ENCODE measurements around the gene CCNF. TPM values are rescaled to one million over a fixed set of nuclear protein-coding genes. Genes with fewer than 3 reads are reported as not detected.

CCNF gene
- total RNA-seq, 1 donor from 2014 or later = 41.6 TPM

GRCh38 chr16:2474877-2475412 is 45.7 kb downstream of the CCNF start, which contains the start of gene TBC1D24:
Gene TBC1D24 (plus strand): TSS chr16:2475127. CDS start chr16:2496149, 21,022 bp downstream.
- Mint-ChIP-seq H3K9me3 (no peaks in the 10 kb centered on the region), H3K4me3 (peak within 1 kb of the TSS; percentile 83), H3K27me3 (ENCODE audit: insufficient read depth, low read depth) (peaks cover 8% of the 10 kb centered on the region), H3K27ac (no peak within 1 kb of the TSS), H3K4me1 (peaks cover 25% of the 10 kb centered on the region), H3K36me3 (no peaks in the 10 kb centered on the region)
- peaks cover 59% of the 10 kb centered on the region for H3K27me3 ChIP-seq
- H3K9ac ChIP-seq = peak within 1 kb of the TSS; percentile 65
- peak; percentile 95 for DNase-seq (ENCODE audit: low spot score)
- H3K9me3 ChIP-seq (ENCODE audit: low read depth) = no peaks in the 10 kb centered on the region
- H4K20me1 ChIP-seq (ENCODE audit: low read depth) = peaks cover 45% of the 10 kb centered on the region
- peaks cover 38% of the 10 kb centered on the region for H3F3A ChIP-seq (ENCODE audit: low read depth)
- H3K36me3 ChIP-seq = no peaks in the 10 kb centered on the region
- no peak for TF ChIP-seq CTCF (IDR thresholded peaks at IDR 0.05)
- no peak for TF ChIP-seq EZH2phosphoT487 (IDR thresholded peaks at IDR 0.05)
- no peak for TF ChIP-seq EZH2 (IDR thresholded peaks at IDR 0.05)
- H3K4me2 ChIP-seq = peak within 1 kb of the TSS; percentile 98
- H2AFZ ChIP-seq (replicated peaks) = peak within 1 kb of the TSS; percentile 27
- no peak within 1 kb of the TSS for H3K27ac ChIP-seq
- peak within 1 kb of the TSS; percentile 97 for H3K4me3 ChIP-seq
- peaks cover 27% of the 10 kb centered on the region for H3K4me1 ChIP-seq
- peaks cover 10% of the 10 kb centered on the region for H3K79me2 ChIP-seq (ENCODE audit: low read depth)

- peak; percentile 61 for DNase-seq (ENCODE audit: low spot score)
- Mint-ChIP-seq H3K4me1 (peaks cover 18% of the 10 kb centered on the region), H3K4me3 (peak overlapping the region; percentile 80), H3K27ac (no peak overlapping the region), H3K9me3 (no peaks in the 10 kb centered on the region), H3K36me3 (no peaks in the 10 kb centered on the region), H3K27me3 (ENCODE audit: insufficient read depth, low read depth) (peaks cover under 1% of the 10 kb centered on the region)
- Histone ChIP-seq H3K79me2 (ENCODE audit: low read depth) (peaks cover 10% of the 10 kb centered on the region), H3K27ac (no peak overlapping the region), H3K9ac (no peak overlapping the region), H3K4me3 (peak overlapping the region; percentile 97), H2AFZ (replicated peaks) (no peak overlapping the region), H3F3A (ENCODE audit: low read depth) (peaks cover 30% of the 10 kb centered on the region), H3K9me3 (ENCODE audit: low read depth) (no peaks in the 10 kb centered on the region), H3K36me3 (no peaks in the 10 kb centered on the region), H4K20me1 (ENCODE audit: low read depth) (peaks cover 50% of the 10 kb centered on the region), H3K4me2 (peak overlapping the region; percentile 98), H3K4me1 (peaks cover 20% of the 10 kb centered on the region), H3K27me3 (peaks cover 58% of the 10 kb centered on the region)
- no peak for TF ChIP-seq EZH2 (IDR thresholded peaks at IDR 0.05)
- no peak for TF ChIP-seq CTCF (IDR thresholded peaks at IDR 0.05)
- no peak for TF ChIP-seq EZH2phosphoT487 (IDR thresholded peaks at IDR 0.05)
These were observed 46.4 kb downstream of the CCNF start for GRCh38 chr16:2475413-2476344.

GRCh38 chr16:2476345-2476720 is 47.1 kb downstream of the CCNF start:
- Mint-ChIP-seq H3K4me3 (peak overlapping the region; percentile 80), H3K27ac (no peak overlapping the region), H3K27me3 (ENCODE audit: insufficient read depth, low read depth) (no peaks in the 10 kb centered on the region), H3K36me3 (no peaks in the 10 kb centered on the region), H3K4me1 (peaks cover 18% of the 10 kb centered on the region), H3K9me3 (no peaks in the 10 kb centered on the region)
- no peaks in the 10 kb centered on the region for H3K36me3 ChIP-seq
- peaks cover 52% of the 10 kb centered on the region for H3K27me3 ChIP-seq
- no peak for DNase-seq (ENCODE audit: low spot score)
- H4K20me1 ChIP-seq (ENCODE audit: low read depth) = peaks cover 54% of the 10 kb centered on the region
- H3K4me2 ChIP-seq = no peak overlapping the region
- H3K9me3 ChIP-seq (ENCODE audit: low read depth) = no peaks in the 10 kb centered on the region
- H3K79me2 ChIP-seq (ENCODE audit: low read depth) = peaks cover 10% of the 10 kb centered on the region
- H2AFZ ChIP-seq (replicated peaks) = no peak overlapping the region
- no peak overlapping the region for H3K27ac ChIP-seq
- H3K9ac ChIP-seq = no peak overlapping the region
- H3K4me1 ChIP-seq = peaks cover 14% of the 10 kb centered on the region
- peaks cover 29% of the 10 kb centered on the region for H3F3A ChIP-seq (ENCODE audit: low read depth)
- no peak for TF ChIP-seq EZH2 (IDR thresholded peaks at IDR 0.05)
- no peak for TF ChIP-seq EZH2phosphoT487 (IDR thresholded peaks at IDR 0.05)
- no peak for TF ChIP-seq CTCF (IDR thresholded peaks at IDR 0.05)
- H3K4me3 ChIP-seq = no peak overlapping the region
